Thoracic aorta (tissue), 2 donors: ENCODE measurements around the gene TBX1. TPM values are rescaled to one million over a fixed set of nuclear protein-coding genes. Genes with fewer than 3 reads are reported as not detected.
A peak's percentile ranks its signal among the peaks of the same experiment; 100 is the strongest.

Source experiments
- ATAC-seq: fragments of 150-250 bp; one replicate; pipeline ENCODE4 v1.8.0; 2017; ENCODE audit warnings: low read depth; ENCODE audit not compliant: insufficient number of reproducible peaks, low FRiP score
- DNase-seq: peaks from one replicate; pipeline ENCODE4 v3.0.0-alpha.2; 2020; ENCODE audit warnings: low spot score
- H3K27ac ChIP-seq, 2 donors: fragments of 200-600 bp; sonication (generic); 1 replicate in 1 of 2; 2 replicates in 1 of 2; pipeline ENCODE4 v1.5.1; 2016; ENCODE audit warnings: mild to moderate bottlenecking in 2 of 2, moderate library complexity in 2 of 2
- H3K27me3 ChIP-seq: fragments of 200-600 bp; sonication (generic); replicated peaks from 2 replicates; pipeline ENCODE4 v1.6.0; 2016; ENCODE audit warnings: mild to moderate bottlenecking; ENCODE audit not compliant: insufficient read depth
- H3K36me3 ChIP-seq: fragments of 200-600 bp; sonication (generic); one replicate; pipeline ENCODE4 v1.5.1; 2016
- H3K4me1 ChIP-seq, 2 donors: fragments of 200-600 bp; sonication (generic); 1 replicate in 1 of 2; 2 replicates in 1 of 2; pipeline versions ENCODE4 v1.5.1 to v1.6.0; 2016; ENCODE audit warnings: low read depth in 2 of 2, mild to moderate bottlenecking in 1 of 2; ENCODE audit not compliant: control insufficient read depth in 1 of 2
- H3K4me3 ChIP-seq: fragments of 200-600 bp; sonication (generic); 2 replicates; pipeline ENCODE4 v1.5.1; 2016; ENCODE audit warnings: mild to moderate bottlenecking
- H3K9me3 ChIP-seq: fragments of 200-600 bp; sonication (generic); 2 replicates; pipeline ENCODE4 v1.5.1; 2016
- total RNA-seq, 2 donors: library from RNA; depleted of rRNA; stranded (reverse); fragments of >200 nt; gene quantifications; one replicate each; pipeline versions ENCODE4 v1.1.0 to v1.2.3, GENCODE V29; 2016
- TF ChIP-seq, protein P1 (sequence below): fragments of 200-600 bp; sonication (generic); IDR thresholded peaks from one replicate; pipeline ENCODE4 v1.5.1; 2019; ENCODE audit warnings: antibody characterized with exemption

TBX1 gene
- total RNA-seq, 2 donors from 2014 or later: 2.7 to 8.0 TPM

DNA sequence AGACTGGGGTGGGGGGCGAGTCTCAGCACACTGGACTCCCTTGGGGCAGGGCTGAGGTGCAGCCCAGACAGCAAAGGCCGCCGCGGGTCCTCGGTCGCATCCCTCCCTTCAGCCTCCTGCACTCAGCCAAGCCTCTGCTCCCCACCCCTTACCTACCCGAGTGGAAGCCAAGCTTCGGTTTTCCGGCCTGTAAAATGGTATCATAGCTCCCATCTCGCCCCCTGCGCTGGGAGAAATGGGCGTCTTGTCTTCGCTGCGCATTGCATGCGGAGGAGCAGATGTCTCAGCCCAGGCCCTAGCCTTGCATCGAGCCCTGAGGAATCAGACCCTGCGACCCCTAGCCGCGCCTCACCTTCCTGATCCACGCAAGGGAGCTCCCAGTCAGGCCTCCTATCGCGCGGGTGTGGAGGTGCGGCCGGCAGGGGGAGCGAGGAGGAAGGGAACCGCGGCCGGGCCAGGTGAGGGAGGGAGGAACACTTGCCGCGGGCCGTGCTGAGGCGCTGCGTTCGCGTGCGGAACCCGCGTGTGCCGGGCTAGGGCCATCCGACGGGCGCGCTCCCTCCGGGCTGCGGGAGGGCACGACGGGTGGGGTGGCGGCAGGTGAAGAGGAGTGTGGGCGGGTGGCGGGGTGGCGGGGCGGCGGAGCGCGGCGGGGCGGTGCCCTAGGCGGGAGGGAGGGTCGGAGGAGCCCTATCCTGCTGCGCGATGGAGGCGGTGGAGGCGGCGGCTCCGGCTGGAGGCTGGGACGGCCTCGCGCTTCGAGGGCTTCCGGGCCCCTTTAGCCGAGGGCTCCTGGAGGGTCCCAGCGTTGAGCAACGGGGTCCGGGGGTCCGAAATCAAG is 4.1 kb upstream of the TBX1 start:
- peak overlapping the region; percentile 58 for H3K4me3 ChIP-seq
- H3K9me3 ChIP-seq: no peaks in the 10 kb centered on the region
- H3K27ac ChIP-seq: no peak overlapping the region
- peaks cover 9 to 27% of the 10 kb centered on the region in 2 donors for H3K4me1 ChIP-seq
- no peak for ATAC-seq
- DNase-seq: no peak
- H3K27me3 ChIP-seq: peaks cover 11% of the 10 kb centered on the region
- TF ChIP-seq, protein P1, sequence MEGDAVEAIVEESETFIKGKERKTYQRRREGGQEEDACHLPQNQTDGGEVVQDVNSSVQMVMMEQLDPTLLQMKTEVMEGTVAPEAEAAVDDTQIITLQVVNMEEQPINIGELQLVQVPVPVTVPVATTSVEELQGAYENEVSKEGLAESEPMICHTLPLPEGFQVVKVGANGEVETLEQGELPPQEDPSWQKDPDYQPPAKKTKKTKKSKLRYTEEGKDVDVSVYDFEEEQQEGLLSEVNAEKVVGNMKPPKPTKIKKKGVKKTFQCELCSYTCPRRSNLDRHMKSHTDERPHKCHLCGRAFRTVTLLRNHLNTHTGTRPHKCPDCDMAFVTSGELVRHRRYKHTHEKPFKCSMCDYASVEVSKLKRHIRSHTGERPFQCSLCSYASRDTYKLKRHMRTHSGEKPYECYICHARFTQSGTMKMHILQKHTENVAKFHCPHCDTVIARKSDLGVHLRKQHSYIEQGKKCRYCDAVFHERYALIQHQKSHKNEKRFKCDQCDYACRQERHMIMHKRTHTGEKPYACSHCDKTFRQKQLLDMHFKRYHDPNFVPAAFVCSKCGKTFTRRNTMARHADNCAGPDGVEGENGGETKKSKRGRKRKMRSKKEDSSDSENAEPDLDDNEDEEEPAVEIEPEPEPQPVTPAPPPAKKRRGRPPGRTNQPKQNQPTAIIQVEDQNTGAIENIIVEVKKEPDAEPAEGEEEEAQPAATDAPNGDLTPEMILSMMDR: peak; percentile 47
- no peaks in the 10 kb centered on the region for H3K36me3 ChIP-seq

DNA sequence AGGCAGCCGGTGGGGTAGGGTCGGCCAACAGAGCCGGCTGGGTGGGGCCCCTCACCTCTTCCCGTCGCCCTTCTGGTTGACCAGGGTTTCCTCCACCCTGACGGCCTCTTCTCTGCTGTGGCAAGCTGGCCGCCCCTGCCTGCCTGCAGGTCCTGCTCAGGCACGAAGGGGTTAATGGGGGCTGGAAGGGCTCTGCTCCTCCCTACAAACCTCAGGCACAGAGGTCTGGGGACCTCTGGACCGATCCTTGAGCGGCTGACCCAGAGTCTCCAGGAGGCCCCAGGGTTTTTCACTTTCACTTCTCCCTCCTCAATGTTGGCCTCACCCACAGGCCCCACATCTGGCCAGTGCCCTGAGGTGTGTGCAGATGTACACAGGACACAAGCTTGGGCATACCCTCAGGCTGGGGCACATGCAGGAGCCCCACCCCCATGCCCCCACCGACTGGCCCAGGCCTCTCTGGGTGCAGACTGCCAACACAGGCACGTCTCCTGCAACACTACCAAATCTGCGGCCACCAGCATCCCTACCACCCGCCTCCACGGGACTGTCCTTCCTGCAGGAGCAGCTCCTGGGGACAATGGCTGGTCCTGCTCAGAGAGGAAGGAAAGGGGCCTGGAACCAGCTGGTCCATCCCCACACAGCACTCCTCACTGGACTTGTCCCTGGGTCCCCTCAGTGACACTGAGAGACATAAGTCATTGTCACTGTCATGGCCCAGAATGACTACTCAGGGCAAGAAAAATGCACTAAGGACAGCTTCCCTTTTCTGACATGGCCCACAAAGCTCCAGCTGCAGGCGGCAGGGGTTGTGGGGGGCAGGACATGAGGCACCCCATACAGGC is 3.2 kb upstream of the TBX1 start:
- DNase-seq: no peak
- peaks cover 9 to 27% of the 10 kb centered on the region in 2 donors for H3K4me1 ChIP-seq

DNA sequence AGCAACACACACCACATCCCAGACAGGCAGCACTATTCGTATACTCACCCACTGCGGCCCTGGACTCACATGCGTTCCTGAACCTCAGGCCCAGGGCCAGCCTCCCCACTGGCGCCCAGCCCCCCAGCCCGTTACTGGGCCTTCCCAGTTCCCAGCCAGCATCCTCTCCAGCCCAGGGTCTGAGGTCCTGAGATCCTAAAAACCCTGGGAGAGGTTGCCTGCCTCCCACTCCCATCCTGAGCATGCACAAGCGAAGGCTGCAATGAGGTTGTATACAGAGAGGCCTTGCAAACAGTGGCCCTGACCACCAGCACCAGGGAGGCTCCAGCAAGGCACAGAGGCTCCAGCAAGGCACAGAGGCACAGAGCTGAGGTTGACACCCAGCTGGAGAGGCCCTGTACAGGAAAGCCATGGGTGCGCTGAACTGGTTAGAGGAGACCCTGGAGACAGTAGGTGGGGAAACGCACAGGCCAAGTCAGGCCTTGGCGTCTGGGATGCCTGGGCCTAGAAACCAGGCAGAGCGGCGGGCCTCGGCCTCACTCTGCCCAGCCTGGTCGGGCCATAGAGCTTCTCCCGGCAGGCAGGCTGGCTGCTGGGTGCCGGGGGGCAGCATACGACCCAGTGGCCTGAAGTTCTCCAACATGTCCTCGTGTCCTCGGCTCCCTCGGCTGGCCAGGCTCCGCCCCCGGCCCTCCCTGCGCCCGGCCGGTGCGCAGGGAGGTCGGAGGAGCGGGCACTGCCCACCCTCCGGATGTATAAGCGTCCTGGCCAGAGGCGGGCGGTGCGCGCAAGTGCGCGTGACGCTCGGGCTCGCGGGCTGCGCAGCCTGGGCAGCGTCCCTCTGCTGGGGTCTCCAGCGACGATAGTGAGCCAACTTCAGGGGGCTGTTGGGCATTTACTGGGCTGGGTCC is 2.3 kb upstream of the TBX1 start:
- no peaks in the 10 kb centered on the region for H3K9me3 ChIP-seq
- no peaks in the 10 kb centered on the region for H3K36me3 ChIP-seq
- ATAC-seq (no peak), DNase-seq (no peak)
- TF ChIP-seq, protein P1: no peak
- H3K4me3 ChIP-seq: no peak overlapping the region
- peaks cover 9 to 27% of the 10 kb centered on the region in 2 donors for H3K4me1 ChIP-seq
- H3K27ac ChIP-seq: no peak overlapping the region
- H3K27me3 ChIP-seq: peaks cover 11% of the 10 kb centered on the region

More for the DNA sequence above, 3.2 kb upstream of the TBX1 start:
- H3K27me3 ChIP-seq: peaks cover 11% of the 10 kb centered on the region
- H3K36me3 ChIP-seq: no peaks in the 10 kb centered on the region
- no peaks in the 10 kb centered on the region for H3K9me3 ChIP-seq
- TF ChIP-seq, protein P1: no peak
- H3K4me3 ChIP-seq: peak overlapping the region; percentile 58
- no peak overlapping the region for H3K27ac ChIP-seq
- no peak for ATAC-seq

DNA sequence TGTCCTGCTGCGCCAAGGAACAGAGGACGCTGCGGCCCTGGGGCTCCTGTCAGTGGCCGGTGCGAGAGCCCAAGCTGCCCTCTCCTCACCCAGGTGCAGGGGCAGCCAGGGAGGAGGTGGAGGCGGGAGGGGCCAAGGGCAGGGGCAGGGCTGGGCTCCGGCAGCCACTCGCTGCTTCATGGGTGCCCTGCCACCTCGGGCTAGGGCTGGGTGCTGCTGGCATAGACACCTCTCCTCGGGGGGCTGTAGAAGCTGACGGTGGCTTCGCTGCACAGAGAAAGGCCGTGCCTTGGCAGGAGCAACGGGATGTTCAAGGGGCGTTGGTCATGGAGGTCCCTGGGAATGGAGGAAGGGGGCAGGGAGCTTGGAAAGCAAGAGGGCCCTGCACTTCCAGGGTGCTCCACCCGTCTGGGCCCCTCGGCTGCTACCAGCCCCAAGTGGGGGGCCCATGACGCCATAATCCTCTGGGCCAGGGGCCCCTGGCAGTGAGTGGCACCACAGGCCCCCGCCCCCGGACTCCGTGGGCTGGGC is 1.6 kb upstream of the TBX1 start:
- no peaks in the 10 kb centered on the region for H3K36me3 ChIP-seq
- no peak overlapping the region for H3K4me3 ChIP-seq
- no peak for DNase-seq
- H3K4me1 ChIP-seq: peaks cover 9 to 27% of the 10 kb centered on the region in 2 donors
- peaks cover 11% of the 10 kb centered on the region for H3K27me3 ChIP-seq
- no peaks in the 10 kb centered on the region for H3K9me3 ChIP-seq
- H3K27ac ChIP-seq: no peak overlapping the region
- ATAC-seq: no peak
- TF ChIP-seq, protein P1: no peak
